ENCODE results near the gene GPC3.
"Not testable (repeated sequence)": the region's sequence is repeated elsewhere in the genome, so short reads cannot be mapped to it uniquely, and the experiment has no call there.

GPC3 gene

DNA sequence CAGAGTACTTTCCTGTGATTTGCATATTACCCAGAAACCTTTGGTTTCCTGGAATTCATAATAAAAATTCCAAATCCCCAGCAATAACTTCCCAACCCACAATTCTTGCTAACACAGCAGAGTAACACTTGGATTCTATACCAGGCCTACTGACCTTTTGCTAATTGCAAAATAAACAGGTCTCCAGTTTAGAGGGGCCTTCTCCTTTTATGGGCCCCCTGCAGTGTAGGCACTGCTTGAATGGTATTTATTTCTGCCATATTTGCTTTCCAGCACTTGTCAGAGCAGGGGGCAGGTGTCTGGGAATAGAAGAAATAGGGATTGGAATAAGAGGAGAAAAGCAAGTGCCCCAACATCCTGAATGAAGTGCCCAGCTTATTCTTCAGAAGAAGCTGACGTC, 25.3 kb upstream of the GPC3 start:
- DNase-seq (ENCODE audit: insufficient read length) = no peak
- FAIRE-seq = no peak
- no peak for TF ChIP-seq TAF1 (IDR thresholded peaks at IDR 0.05; ENCODE audit: borderline replicate concordance, low read depth, low read length)
- no peak for TF ChIP-seq POLR2A (IDR thresholded peaks at IDR 0.05; ENCODE audit: low read depth, low read length)
- TF ChIP-seq POLR2AphosphoS5 (IDR thresholded peaks at IDR 0.05; ENCODE audit: low read depth, low read length) = no peak

DNA sequence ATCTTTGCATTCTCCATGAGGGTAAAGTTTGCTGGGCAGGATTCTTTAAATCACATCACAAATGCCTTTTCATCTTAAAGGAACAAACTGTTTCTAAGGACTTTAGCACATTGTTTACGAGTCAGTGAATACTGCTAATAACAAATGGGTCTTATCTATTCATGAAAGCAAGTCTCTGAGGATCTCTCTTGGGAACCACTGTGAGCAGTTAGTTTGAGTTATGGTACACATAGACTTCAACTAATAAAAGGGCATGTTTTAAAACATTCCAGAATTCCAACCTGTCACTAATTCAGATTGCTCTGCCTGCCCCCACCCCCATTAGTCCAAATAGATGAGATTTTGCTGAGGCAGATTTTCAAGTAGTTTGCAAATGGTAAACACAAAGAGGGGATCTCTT, 22.3 kb upstream of the GPC3 start:
- FAIRE-seq (no peak), DNase-seq (ENCODE audit: insufficient read length) (no peak)
- TF ChIP-seq POLR2AphosphoS5 (IDR thresholded peaks at IDR 0.05; ENCODE audit: low read depth, low read length) (no peak), POLR2A (IDR thresholded peaks at IDR 0.05; ENCODE audit: low read depth, low read length) (no peak), TAF1 (IDR thresholded peaks at IDR 0.05; ENCODE audit: borderline replicate concordance, low read depth, low read length) (no peak)

DNA sequence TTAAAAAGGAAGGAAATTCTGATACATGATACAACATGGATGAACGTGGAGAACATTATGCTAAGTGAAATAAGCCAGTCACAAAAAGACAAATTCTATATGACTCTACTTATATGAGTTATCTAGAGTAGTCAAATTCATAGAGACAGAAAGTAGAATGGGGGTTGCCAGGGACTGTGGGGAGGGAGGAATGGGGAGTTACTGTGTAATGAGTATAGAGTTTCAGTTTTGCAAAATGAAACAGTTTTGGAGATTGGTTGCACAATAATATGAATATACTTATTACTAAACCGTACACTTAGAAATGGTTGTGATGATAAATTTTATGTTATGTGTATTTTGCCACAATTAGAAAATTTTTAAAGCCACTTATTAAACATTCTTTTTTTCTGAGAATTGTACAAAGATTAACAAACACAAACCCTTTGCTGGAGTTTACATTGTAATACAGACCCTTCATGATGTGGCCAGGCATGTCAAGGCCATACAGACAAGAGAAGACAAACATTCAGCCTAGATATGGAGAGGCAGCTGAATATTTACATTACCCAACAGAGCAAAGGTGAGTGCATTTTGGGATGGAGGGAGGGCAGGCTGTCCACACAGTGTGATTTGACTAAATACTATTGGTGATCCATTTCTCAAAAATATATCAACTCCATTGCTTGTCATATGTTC, 21.2 kb upstream of the GPC3 start:
- FAIRE-seq = peak; percentile 27
- no peak for DNase-seq (ENCODE audit: insufficient read length)
- TF ChIP-seq POLR2AphosphoS5 (IDR thresholded peaks at IDR 0.05; ENCODE audit: low read depth, low read length) (no peak), TAF1 (IDR thresholded peaks at IDR 0.05; ENCODE audit: borderline replicate concordance, low read depth, low read length) (no peak), POLR2A (IDR thresholded peaks at IDR 0.05; ENCODE audit: low read depth, low read length) (no peak)

DNA sequence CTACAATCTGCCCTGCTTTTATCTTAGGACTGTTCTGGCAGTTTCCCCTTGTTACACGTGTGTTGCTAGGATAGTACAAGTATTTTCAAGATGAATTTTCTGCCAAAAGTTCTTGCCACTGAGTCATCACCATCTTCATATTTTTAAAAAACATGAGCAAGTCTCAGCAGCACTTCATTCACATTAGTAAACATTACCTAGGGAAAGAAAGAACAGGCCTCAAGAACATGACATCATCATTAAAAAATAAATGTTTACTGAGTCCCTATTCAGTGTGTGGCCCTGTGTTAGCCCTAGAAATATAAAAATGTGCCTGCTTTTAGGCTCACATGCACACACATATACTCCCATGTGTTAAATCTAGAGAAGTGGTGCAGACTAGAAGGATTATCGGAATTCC, 18.7 kb upstream of the GPC3 start:
- no peak for TF ChIP-seq POLR2A (IDR thresholded peaks at IDR 0.05; ENCODE audit: low read depth, low read length)
- TF ChIP-seq TAF1 (IDR thresholded peaks at IDR 0.05; ENCODE audit: borderline replicate concordance, low read depth, low read length) = no peak
- TF ChIP-seq POLR2AphosphoS5 (IDR thresholded peaks at IDR 0.05; ENCODE audit: low read depth, low read length) = no peak
- FAIRE-seq = no peak
- no peak for DNase-seq (ENCODE audit: insufficient read length)

DNA sequence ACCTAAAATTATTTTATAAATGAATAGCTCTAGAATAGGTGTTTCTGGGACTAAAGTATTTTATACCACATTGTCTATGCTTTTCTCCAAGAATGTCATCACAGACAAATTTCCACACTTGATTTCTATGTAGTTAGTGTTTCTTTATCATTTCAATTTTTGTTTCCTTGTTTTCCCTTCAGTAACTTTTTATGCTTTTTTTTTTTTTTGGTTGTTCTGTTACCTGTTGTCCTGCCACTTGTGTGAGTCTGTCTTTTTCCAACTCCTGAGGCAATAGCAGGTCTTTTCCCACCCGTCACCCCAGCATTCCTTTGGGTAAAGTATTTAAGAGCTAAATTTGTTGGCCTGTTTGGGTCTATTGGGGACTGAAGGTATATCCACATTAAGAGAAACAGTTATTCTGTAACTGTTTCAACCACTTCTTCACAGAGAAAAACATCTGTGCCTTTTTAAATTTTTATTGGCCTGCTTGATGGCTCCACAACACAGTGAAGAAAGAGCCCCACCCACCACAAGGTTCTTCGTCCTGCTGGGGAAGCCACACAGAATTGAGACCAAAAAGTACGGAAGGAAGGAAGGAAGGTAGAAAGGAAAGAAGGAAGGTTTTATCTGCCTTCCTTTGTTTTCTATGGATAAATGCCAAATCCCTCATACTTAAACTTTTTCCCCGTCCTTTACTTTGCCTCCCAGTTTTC, 17.7 kb upstream of the GPC3 start:
- FAIRE-seq = no peak
- no peak for DNase-seq (ENCODE audit: insufficient read length)
- TF ChIP-seq POLR2AphosphoS5 (IDR thresholded peaks at IDR 0.05; ENCODE audit: low read depth, low read length) (no peak), POLR2A (IDR thresholded peaks at IDR 0.05; ENCODE audit: low read depth, low read length) (no peak), TAF1 (IDR thresholded peaks at IDR 0.05; ENCODE audit: borderline replicate concordance, low read depth, low read length) (no peak)

DNA sequence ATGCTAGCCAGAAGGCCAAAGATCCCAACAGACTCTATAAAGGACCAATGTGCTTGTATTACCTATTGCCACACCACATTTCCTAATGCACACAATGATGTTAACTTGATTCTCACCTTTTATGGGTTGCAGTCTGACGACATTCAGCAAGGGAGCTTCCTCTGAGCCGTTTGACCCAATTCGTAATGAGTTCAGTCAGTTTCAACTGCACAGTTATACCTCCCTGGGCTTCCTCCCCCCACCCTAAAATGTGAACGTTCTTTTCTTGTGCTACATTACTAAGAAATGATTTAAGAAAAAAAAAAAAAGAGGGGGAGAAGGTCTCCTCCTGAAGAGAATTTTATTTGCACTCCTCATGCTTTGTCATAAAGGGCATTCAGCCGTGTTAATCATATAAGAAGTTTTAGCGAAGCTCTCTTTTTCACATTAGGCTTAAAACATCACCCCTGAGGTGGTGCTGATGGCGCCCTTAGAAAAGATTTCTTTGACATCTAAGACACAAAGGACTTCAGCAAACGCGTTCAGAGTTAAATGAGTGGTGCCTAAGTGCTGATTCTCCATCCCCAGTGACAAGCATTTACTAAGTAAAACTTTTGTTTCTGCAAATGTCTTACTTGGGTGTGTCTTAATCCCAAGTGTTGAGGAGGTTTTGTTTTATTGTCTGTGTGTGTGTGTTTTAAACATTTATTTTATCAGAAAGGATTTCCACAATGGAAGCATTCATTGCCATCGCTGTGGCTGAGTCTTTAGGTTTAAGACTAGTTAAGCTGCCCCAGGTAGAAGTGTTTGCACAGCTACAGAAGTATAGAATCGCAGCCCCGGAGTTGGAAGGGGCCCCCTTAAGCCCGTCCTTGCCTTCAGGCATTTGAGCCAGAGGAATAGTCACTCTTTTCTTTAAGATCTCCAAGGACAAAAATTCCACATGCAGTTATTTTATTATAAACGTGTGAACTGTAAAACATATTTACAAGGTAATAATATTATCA, 15.2 kb upstream of the GPC3 start:
- no peak for DNase-seq (ENCODE audit: insufficient read length)
- no peak for FAIRE-seq
- TF ChIP-seq TAF1 (IDR thresholded peaks at IDR 0.05; ENCODE audit: borderline replicate concordance, low read depth, low read length) (no peak), POLR2A (IDR thresholded peaks at IDR 0.05; ENCODE audit: low read depth, low read length) (no peak), POLR2AphosphoS5 (IDR thresholded peaks at IDR 0.05; ENCODE audit: low read depth, low read length) (no peak)

DNA sequence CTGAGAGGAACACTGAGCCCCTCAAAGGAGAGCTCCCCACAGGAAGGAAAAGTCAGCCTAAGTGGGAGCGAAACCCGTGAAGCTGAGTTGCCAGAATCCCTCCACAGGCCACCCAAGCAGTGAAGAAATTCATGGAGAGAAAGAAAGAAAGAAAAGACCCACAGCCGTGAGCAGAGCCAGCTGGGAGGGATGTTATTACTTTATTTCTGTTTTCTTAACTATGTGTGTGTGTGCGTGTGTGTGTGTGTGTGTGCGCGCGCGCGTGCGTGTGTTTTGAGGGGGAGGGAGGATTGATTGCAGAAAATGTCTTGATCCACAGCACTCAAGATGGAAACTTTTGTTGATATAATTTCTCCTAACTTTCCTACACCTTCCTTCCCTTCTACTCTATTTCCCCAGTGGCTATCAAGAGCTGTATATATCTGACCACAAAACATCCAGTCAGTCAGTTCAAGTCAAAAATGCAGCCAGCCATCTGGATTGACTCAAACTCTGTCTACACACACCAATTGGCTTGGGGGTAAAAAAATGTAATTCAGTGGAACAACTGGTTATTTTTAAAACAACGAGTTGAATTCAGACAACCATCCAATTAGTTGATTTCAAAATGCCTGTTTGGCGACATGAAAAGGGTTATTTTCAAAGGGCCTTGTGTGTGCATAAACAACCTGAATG, 13.8 kb upstream of the GPC3 start:
- FAIRE-seq = no peak
- no peak for TF ChIP-seq TAF1 (IDR thresholded peaks at IDR 0.05; ENCODE audit: borderline replicate concordance, low read depth, low read length)
- TF ChIP-seq POLR2A (IDR thresholded peaks at IDR 0.05; ENCODE audit: low read depth, low read length) = no peak
- no peak for TF ChIP-seq POLR2AphosphoS5 (IDR thresholded peaks at IDR 0.05; ENCODE audit: low read depth, low read length)
- DNase-seq (ENCODE audit: insufficient read length) = no peak

DNA sequence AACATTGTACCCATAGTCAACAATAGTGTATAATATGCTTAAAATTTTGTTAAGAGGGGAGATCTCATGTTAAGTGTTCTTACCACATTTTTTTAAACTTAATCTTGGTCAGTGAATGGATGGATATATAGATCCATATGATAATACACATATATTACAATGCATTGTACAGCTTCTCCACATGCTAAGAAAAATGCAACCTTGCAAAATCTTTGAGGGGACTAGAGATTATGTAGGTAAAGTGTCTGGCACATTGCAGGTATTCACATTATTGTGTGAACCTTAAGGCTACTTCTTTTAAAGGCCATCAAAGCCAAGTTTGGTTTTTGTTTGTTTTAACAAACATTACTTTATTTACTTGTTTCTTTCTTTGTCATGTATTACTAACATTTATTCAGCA, 10.4 kb upstream of the GPC3 start:
- no peak for FAIRE-seq

DNA sequence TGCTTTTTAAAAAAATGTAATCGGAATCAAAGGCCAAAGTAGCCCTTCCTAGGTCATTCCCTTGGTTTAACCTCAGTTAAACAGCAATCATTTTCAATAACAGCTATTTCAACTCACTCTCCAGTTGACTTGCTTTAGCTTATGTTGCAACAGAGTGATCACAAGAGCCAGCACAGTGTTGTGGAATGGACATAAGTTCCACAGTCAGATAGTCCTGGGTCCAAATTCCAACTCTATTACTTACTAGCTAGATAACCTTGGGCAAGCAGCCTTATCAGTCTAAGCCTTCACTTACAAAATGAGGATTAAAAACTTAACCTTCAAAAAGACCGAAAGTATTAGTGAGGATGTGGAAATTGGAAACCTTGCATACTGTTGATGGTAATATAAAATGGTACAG, 9.2 kb upstream of the GPC3 start:
- TF ChIP-seq POLR2A (IDR thresholded peaks at IDR 0.05; ENCODE audit: low read depth, low read length) (no peak), POLR2AphosphoS5 (IDR thresholded peaks at IDR 0.05; ENCODE audit: low read depth, low read length) (no peak), TAF1 (IDR thresholded peaks at IDR 0.05; ENCODE audit: borderline replicate concordance, low read depth, low read length) (no peak)
- no peak for DNase-seq (ENCODE audit: insufficient read length)
- no peak for FAIRE-seq

More for the DNA sequence above, 10.4 kb upstream of the GPC3 start:
- TF ChIP-seq POLR2A (IDR thresholded peaks at IDR 0.05; ENCODE audit: low read depth, low read length) (no peak), TAF1 (IDR thresholded peaks at IDR 0.05; ENCODE audit: borderline replicate concordance, low read depth, low read length) (no peak), POLR2AphosphoS5 (IDR thresholded peaks at IDR 0.05; ENCODE audit: low read depth, low read length) (no peak)
- DNase-seq (ENCODE audit: insufficient read length) = no peak

DNA sequence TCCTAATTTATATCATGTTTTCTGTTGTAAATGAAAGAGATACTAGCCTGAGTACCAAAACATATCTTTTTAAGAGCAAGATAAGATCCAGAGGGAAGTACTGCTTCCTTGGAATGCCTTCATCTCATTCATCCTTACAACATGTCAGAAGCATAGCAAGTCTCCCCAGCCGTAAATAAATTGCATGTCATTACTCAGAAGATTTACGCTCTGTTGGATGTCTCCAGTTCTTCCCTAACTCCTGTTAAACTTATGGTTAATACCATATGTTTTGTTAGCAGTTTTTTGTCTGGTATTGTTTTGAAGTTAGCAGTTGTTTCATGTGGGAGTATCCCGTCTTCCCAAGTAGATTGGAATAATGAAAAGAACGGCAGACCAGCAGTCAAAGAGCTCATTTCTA, 7.5 kb upstream of the GPC3 start:
- FAIRE-seq = no peak
- TF ChIP-seq POLR2A (IDR thresholded peaks at IDR 0.05; ENCODE audit: low read depth, low read length) (no peak), TAF1 (IDR thresholded peaks at IDR 0.05; ENCODE audit: borderline replicate concordance, low read depth, low read length) (no peak), POLR2AphosphoS5 (IDR thresholded peaks at IDR 0.05; ENCODE audit: low read depth, low read length) (no peak)

DNA sequence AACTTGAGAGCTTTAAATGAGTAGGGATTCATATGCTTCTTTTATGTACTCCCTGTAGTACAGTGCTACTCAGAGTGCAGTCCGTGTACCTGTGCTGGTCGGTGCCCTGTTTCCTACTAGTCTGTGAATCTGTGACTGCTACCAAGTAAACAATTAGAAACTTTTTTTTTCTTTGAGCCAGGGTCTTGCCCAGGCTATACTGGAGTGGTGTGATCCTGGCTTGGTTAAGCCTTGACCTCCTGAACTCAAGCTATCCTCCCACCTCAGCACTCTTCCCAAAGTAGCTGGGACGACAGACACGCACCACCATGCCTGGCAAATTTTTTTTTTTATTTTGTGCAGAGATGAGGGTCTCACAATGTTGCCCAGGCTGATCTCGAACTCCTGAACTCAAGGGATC, 6.4 kb upstream of the GPC3 start:
- TF ChIP-seq TAF1 (IDR thresholded peaks at IDR 0.05; ENCODE audit: borderline replicate concordance, low read depth, low read length) (no peak), POLR2AphosphoS5 (IDR thresholded peaks at IDR 0.05; ENCODE audit: low read depth, low read length) (no peak), POLR2A (IDR thresholded peaks at IDR 0.05; ENCODE audit: low read depth, low read length) (no peak)
- FAIRE-seq (no peak), DNase-seq (ENCODE audit: insufficient read length) (no peak)

More for the DNA sequence above, 7.5 kb upstream of the GPC3 start:
- no peak for DNase-seq (ENCODE audit: insufficient read length)

DNA sequence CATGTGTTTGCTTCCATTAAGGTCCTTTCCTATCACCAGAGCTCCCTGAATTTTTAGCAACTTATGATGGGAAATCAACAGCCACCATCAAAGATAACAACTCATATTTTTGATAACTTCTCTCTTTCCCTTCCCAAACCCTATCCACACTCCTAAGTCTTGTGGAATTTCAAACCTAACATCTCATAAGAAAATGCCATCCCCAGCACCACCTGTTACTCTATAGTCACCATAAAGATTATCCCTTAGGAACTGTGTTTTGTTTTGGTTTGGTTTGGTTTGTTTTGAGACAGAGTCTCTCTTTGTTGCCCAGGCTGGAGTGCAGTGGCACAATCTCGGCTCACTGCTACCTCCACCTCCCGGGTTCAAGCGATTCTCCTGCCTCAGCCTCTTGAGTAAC, 5.7 kb upstream of the GPC3 start:
- DNase-seq (ENCODE audit: insufficient read length); FAIRE-seq: not testable (repeated sequence)
